ENCODE measurements around the gene TPX2.

Gene TPX2

GRCh38 chr20:31738729-31739549 lies at the start of gene TPX2:
Gene TPX2 (plus strand): TSS chr20:31739290. CDS start chr20:31757477, 18,187 bp downstream.
- Histone ChIP-seq H3K27ac (peak within 1 kb of the TSS; percentile 67 to 78), H3K4me3 (peak within 1 kb of the TSS; percentile 81)
- DNase-seq (ENCODE audit: low spot score) = peak; percentile 97
- no peak for TF ChIP-seq CTCF (IDR thresholded peaks at IDR 0.05)

GRCh38 chr20:31690124-31690666 lies 48.9 kb upstream of the TPX2 start:
- TF ChIP-seq CTCF (IDR thresholded peaks at IDR 0.05) = no peak
- DNase-seq (ENCODE audit: low spot score) = no peak
- no peak overlapping the region for H3K27ac ChIP-seq
- H3K4me3 ChIP-seq = no peak overlapping the region

GRCh38 chr20:31691646-31692275 lies 47.3 kb upstream of the TPX2 start:
- no peak for DNase-seq (ENCODE audit: low spot score)
- Histone ChIP-seq H3K27ac (peak overlapping the region; percentile 12 to 21), H3K4me3 (no peak overlapping the region)
- no peak for TF ChIP-seq CTCF (IDR thresholded peaks at IDR 0.05)

- Histone ChIP-seq H3K27ac (peak overlapping the region in 1 of 2 donors; percentile 11), H3K4me3 (no peak overlapping the region)
- no peak for DNase-seq (ENCODE audit: low spot score)
- no peak for TF ChIP-seq CTCF (IDR thresholded peaks at IDR 0.05)
Observed at GRCh38 chr20:31693402-31693801, 45.7 kb upstream of the TPX2 start.

GRCh38 chr20:31693987-31694661 lies 45.0 kb upstream of the TPX2 start:
- TF ChIP-seq CTCF (IDR thresholded peaks at IDR 0.05) = no peak
- H3K4me3 ChIP-seq = no peak overlapping the region
- no peak for DNase-seq (ENCODE audit: low spot score)
- H3K27ac ChIP-seq = peak overlapping the region; percentile 37 to 79

- no peak for DNase-seq (ENCODE audit: low spot score)
- no peak for TF ChIP-seq CTCF (IDR thresholded peaks at IDR 0.05)
- Histone ChIP-seq H3K27ac (peak overlapping the region; percentile 23 to 79), H3K4me3 (no peak overlapping the region)
Observed at GRCh38 chr20:31694842-31695593, 44.1 kb upstream of the TPX2 start.
